ENCODE results near the gene SLC25A45.

DNA sequence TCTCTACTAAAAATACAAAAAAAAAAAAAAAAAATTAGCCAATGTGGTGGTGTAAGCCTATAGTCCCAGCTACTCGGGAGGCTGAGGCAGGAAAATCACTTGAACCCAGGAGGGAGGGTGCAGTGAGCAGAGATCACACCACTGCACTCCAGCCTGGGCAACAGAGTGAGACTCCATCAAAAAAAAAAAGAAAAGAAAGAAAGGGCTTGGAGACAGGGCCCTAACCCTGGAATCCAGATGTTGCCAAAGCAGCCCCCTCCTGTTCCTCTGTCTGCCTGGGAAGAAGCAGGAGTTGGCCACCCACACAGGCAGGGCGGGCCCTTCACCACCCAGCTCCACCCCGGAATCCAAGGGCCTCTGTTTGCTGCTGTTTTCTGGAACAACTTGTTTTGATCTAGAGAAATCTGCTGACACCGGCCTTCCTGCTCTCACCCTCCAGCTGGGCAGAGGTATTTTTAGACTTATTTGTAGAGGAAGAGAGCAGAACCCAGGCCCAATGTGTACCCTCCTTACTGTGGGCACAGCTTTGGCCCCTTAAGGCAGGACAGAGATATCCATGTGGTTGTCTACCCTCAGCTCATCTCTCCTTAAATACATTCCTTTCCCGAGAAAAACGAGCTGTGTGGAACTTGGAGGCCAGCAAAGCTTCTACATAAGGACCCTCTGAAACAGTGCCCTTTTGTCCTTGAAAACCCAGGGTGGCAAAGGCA is 37.5 kb upstream of the SLC25A45 start:
- TF ChIP-seq, protein P1, sequence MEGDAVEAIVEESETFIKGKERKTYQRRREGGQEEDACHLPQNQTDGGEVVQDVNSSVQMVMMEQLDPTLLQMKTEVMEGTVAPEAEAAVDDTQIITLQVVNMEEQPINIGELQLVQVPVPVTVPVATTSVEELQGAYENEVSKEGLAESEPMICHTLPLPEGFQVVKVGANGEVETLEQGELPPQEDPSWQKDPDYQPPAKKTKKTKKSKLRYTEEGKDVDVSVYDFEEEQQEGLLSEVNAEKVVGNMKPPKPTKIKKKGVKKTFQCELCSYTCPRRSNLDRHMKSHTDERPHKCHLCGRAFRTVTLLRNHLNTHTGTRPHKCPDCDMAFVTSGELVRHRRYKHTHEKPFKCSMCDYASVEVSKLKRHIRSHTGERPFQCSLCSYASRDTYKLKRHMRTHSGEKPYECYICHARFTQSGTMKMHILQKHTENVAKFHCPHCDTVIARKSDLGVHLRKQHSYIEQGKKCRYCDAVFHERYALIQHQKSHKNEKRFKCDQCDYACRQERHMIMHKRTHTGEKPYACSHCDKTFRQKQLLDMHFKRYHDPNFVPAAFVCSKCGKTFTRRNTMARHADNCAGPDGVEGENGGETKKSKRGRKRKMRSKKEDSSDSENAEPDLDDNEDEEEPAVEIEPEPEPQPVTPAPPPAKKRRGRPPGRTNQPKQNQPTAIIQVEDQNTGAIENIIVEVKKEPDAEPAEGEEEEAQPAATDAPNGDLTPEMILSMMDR (IDR thresholded peaks at IDR 0.05; ENCODE audit: low read length): no peak
- TF ChIP-seq EZH2 (optimal IDR thresholded peaks at IDR 0.05; ENCODE audit: low read depth, low read length): no peak

All from MM.1S (cell line).